H1 (cell line): ENCODE measurements around the gene OLFM3. TPM values are rescaled to one million over a fixed set of nuclear protein-coding genes. Genes with fewer than 3 reads are reported as not detected.

Experiments
- CTCF ChIA-PET: fragments of 300-600 bp; sonication (Branson Sonifier 250); formaldehyde crosslinking; loops from one replicate; lab custom pipeline; 2021; ENCODE audit not compliant: partially characterized antibody; lab: Charles Lee
- POLR2A ChIA-PET: fragments of 300-600 bp; sonication (Branson Sonifier 250); formaldehyde crosslinking; loops from one replicate; lab custom pipeline; 2021; ENCODE audit warnings: inconsistent platforms; ENCODE audit not compliant: partially characterized antibody; lab: Charles Lee
- DNase-seq, 2 experiments: peaks; one replicate each; pipeline versions ENCODE4 v3.0.0 to v3.0.0-alpha.2; 2010 to 2022; ENCODE audit warnings: low spot score in 2 of 2, low read depth in 1 of 2, mixed read lengths in 1 of 2
- FAIRE-seq: peaks from 2 replicates; lab custom pipeline; 2011; peaks lifted over from hg19 to GRCh38; lab: Jason Lieb, UNC
- H2AFZ ChIP-seq: 2 replicates; pipeline ENCODE4 v1.8.1; 2012; ENCODE audit warnings: low read length, inconsistent platforms
- H2AK5ac ChIP-seq: 2 replicates; pipeline ENCODE4 v1.6.1; 2013; ENCODE audit warnings: low read depth, low read length
- H2BK120ac ChIP-seq: replicated peaks from 2 replicates; pipeline ENCODE3; 2013; ENCODE audit warnings: low read depth, low read length, inconsistent platforms
- H2BK12ac ChIP-seq: 2 replicates; pipeline ENCODE4 v1.6.1; 2013; ENCODE audit warnings: low read depth, low read length
- H2BK15ac ChIP-seq: 2 replicates; pipeline ENCODE4 v1.6.1; 2013; ENCODE audit warnings: low read length
- H2BK20ac ChIP-seq: 2 replicates; pipeline ENCODE4 v1.6.1; 2013; ENCODE audit warnings: low read length
- H2BK5ac ChIP-seq: 2 replicates; pipeline ENCODE4 v1.6.1; 2013; ENCODE audit warnings: low read depth, low read length
- H3K14ac ChIP-seq: 2 replicates; pipeline ENCODE4 v1.6.1; 2013; ENCODE audit warnings: inconsistent platforms; ENCODE audit not compliant: insufficient read length
- H3K18ac ChIP-seq: 2 replicates; pipeline ENCODE4 v1.6.1; 2013; ENCODE audit warnings: low read length; ENCODE audit errors: extremely low read depth
- H3K23ac ChIP-seq: 2 replicates; pipeline ENCODE4 v1.6.1; 2013; ENCODE audit warnings: inconsistent platforms; ENCODE audit not compliant: insufficient read length
- H3K23me2 ChIP-seq: 2 replicates; pipeline ENCODE4 v1.6.1; 2013; ENCODE audit warnings: low read depth, low read length
- H3K27ac ChIP-seq: 2 replicates; pipeline ENCODE4 v1.6.1; 2011; ENCODE audit warnings: low read depth, low read length, inconsistent platforms
- H3K27me3 ChIP-seq, 4 experiments: replicated peaks in 1 of 4; 1 replicate in 1 of 4; 2 replicates in 3 of 4; pipeline versions ENCODE4 v1.6.1 to v1.8.1; 2011 to 2013; ENCODE audit warnings: low read length in 3 of 4, mild to moderate bottlenecking in 3 of 4, inconsistent platforms in 2 of 4, mixed read lengths in 2 of 4, moderate library complexity in 1 of 4; ENCODE audit not compliant: control insufficient read depth in 3 of 4, insufficient read depth in 3 of 4; ENCODE audit errors: extremely low read depth in 1 of 4
- H3K36me3 ChIP-seq, 4 experiments: 2 replicates each; pipeline versions ENCODE4 v1.6.1 to v1.8.1; 2011 to 2013; ENCODE audit warnings: mild to moderate bottlenecking in 4 of 4, low read length in 3 of 4, moderate library complexity in 2 of 4, control low read depth in 1 of 4, inconsistent platforms in 1 of 4; ENCODE audit not compliant: insufficient read depth in 4 of 4, control insufficient read depth in 2 of 4
- H3K4ac ChIP-seq: replicated peaks from 2 replicates; pipeline ENCODE3; 2013; ENCODE audit warnings: low read length, low read depth, mixed read lengths, inconsistent platforms; ENCODE audit not compliant: insufficient read length
- H3K4me1 ChIP-seq, 4 experiments: replicated peaks in 1 of 4; 1 replicate in 1 of 4; 2 replicates in 3 of 4; pipeline versions ENCODE4 v1.6.1 to v1.8.1; 2011 to 2013; ENCODE audit warnings: low read length in 3 of 4, inconsistent platforms in 2 of 4, mixed read lengths in 1 of 4; ENCODE audit not compliant: insufficient read depth in 4 of 4, control insufficient read depth in 3 of 4
- H3K4me2 ChIP-seq, 2 experiments: 2 replicates each; pipeline versions ENCODE4 v1.6.1 to v1.8.1; 2011 to 2013; ENCODE audit warnings: low read depth in 2 of 2, low read length in 2 of 2, control low read depth in 1 of 2, inconsistent platforms in 1 of 2, mild to moderate bottlenecking in 1 of 2; ENCODE audit not compliant: insufficient read depth in 1 of 2
- H3K4me3 ChIP-seq, 4 experiments: fragments of 200-600, 300-600 bp in 1 of 4; sonication (generic), shearing (Covaris generic), sonication (Bioruptor Twin) in 1 of 4; 2 replicates each; pipeline versions ENCODE4 v1.5.1 to v1.8.1; 2011 to 2016; ENCODE audit warnings: low read length in 4 of 4, low read depth in 3 of 4, control low read depth in 2 of 4, inconsistent platforms in 2 of 4, mild to moderate bottlenecking in 2 of 4, mixed read lengths in 1 of 4, moderate library complexity in 1 of 4; ENCODE audit not compliant: insufficient read depth in 2 of 4; ENCODE audit errors: extremely low read depth in 1 of 4
- H3K56ac ChIP-seq: replicated peaks from 2 replicates; pipeline ENCODE3; 2013; ENCODE audit warnings: low read depth, mild to moderate bottlenecking, mixed read lengths, low read length, inconsistent platforms; ENCODE audit not compliant: insufficient read length
- H3K79me1 ChIP-seq: 2 replicates; pipeline ENCODE4 v1.6.1; 2013; ENCODE audit warnings: low read depth, low read length, control low read depth
- H3K79me2 ChIP-seq, 2 experiments: 2 replicates each; pipeline versions ENCODE4 v1.6.1 to v1.8.1; 2012 to 2013; ENCODE audit warnings: low read length in 2 of 2, mild to moderate bottlenecking in 2 of 2, inconsistent platforms in 1 of 2; ENCODE audit not compliant: insufficient read depth in 2 of 2, control insufficient read depth in 1 of 2
- H3K9ac ChIP-seq, 4 experiments: replicated peaks in 1 of 4; 1 replicate in 1 of 4; 2 replicates in 3 of 4; pipeline versions ENCODE4 v1.6.1 to v1.8.1; 2011 to 2013; ENCODE audit warnings: low read depth in 3 of 4, low read length in 3 of 4, control low read depth in 2 of 4, mild to moderate bottlenecking in 2 of 4, moderate library complexity in 2 of 4, inconsistent platforms in 1 of 4; ENCODE audit errors: extremely low read depth in 1 of 4
- H3K9me3 ChIP-seq, 2 experiments: 2 replicates each; pipeline versions ENCODE4 v1.6.1 to v1.8.1; 2012 to 2013; ENCODE audit warnings: mild to moderate bottlenecking in 2 of 2, moderate library complexity in 2 of 2, control low read depth in 1 of 2, inconsistent platforms in 1 of 2, low read depth in 1 of 2, low read length in 1 of 2, mixed read lengths in 1 of 2; ENCODE audit not compliant: insufficient read depth in 2 of 2
- H4K20me1 ChIP-seq, 2 experiments: replicated peaks in 1 of 2; 2 replicates each; pipeline versions ENCODE3 to v1.8.1; 2011 to 2013; ENCODE audit warnings: inconsistent platforms in 2 of 2, low read length in 2 of 2, mild to moderate bottlenecking in 1 of 2; ENCODE audit not compliant: insufficient read depth in 2 of 2, control insufficient read depth in 1 of 2
- H4K5ac ChIP-seq: 2 replicates; pipeline ENCODE4 v1.6.1; 2013; ENCODE audit warnings: low read length, low read depth, mixed read lengths, inconsistent platforms; ENCODE audit not compliant: insufficient read length
- H4K8ac ChIP-seq: 2 replicates; pipeline ENCODE4 v1.8.0; 2013; ENCODE audit warnings: mild to moderate bottlenecking, moderate library complexity, low read length, inconsistent platforms; ENCODE audit not compliant: insufficient read depth; ENCODE audit errors: extremely low read depth
- H4K91ac ChIP-seq: replicated peaks from 2 replicates; pipeline ENCODE3; 2013; ENCODE audit warnings: low read length, mixed read lengths, inconsistent platforms; ENCODE audit not compliant: insufficient read length
- CEBPB ChIP-seq: IDR thresholded peaks from 2 replicates; pipeline ENCODE4 v1.6.1; 2012; ENCODE audit warnings: low read depth, low read length
- RBBP5 ChIP-seq: IDR thresholded peaks from 2 replicates; pipeline ENCODE4 v1.7.1; 2012; ENCODE audit warnings: low read depth, mild to moderate bottlenecking, inconsistent platforms, low read length, moderate library complexity, borderline replicate concordance
- WGBS, 2 experiments: shearing (Covaris generic) in 1 of 2; methylation state at CpG; one replicate each; pipeline versions ENCODE4 v1.1.6 to v1.1.7; 2013 to 2015; ENCODE audit warnings: low lambda C conversion rate in 2 of 2, mixed read lengths in 2 of 2, inconsistent platforms in 1 of 2, low coverage in 1 of 2, missing lambda C conversion rate in 1 of 2; ENCODE audit not compliant: insufficient replicate concordance in 2 of 2, insufficient coverage in 1 of 2, insufficient read length in 1 of 2; ENCODE audit errors: extremely low coverage in 1 of 2, missing lambda C conversion rate in 1 of 2; 5-methylcytosine and 5-hydroxymethylcytosine counted together
- polyA plus RNA-seq, 7 experiments: library from polyadenylated mRNA; depleted of rRNA in 3 of 7; stranded (reverse) in 5 of 7; unstranded in 2 of 7; fragments of >200 nt in 5 of 7; fragments of 200-250 nt in 2 of 7; gene quantifications; 1 replicate in 5 of 7; 2 replicates in 1 of 7; 4 replicates in 1 of 7; pipeline versions ENCODE4 v1.2.1 to v1.2.3, GENCODE V29; 2011 to 2013; ENCODE audit warnings: missing spikeins in 2 of 7, mixed read lengths in 2 of 7
- total RNA-seq: library from RNA; stranded (reverse); fragmentation: NEBNext Ultra II Directional; extraction: Animal tissue kit (Norgen Biotek cat#: 25700); gene quantifications from 2 replicates; pipeline ENCODE4 v1.2.1, GENCODE V29; 2021

Gene OLFM3
- total and polyA plus RNA-seq, 2 of the 8 experiments (the other 6 are each of a cell fraction or from before 2014, with no cell fraction given), result 0.30 to 0.32 TPM

DNA sequence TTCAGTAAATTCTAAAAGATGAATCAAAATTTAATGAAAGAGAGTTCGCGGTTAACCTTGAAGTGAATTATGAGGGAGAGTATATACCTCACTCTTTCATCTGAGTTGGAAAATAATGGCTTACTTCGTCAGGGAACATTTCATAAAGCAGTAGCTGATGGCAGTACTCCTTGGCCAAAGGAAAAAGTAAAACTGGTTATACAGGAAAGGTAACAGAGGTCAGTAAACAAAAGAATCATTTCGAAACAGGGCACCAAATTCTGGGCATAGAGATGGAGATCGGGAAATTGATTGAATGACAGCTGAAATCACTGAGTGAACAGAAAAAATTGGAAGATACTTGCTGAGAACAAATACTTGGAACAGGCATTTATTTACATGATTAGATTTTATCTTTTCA is 199.0 kb downstream of the OLFM3 start:
- Histone ChIP-seq H3K79me1 (no peaks in the 10 kb centered on the region), H3K4me1 (no peaks in the 10 kb centered on the region), H3K18ac (no peak overlapping the region), H3K36me3 (no peaks in the 10 kb centered on the region; a peak in 1 of 8 replicates), H2BK120ac (no peak overlapping the region), H3K27me3 (no peaks in the 10 kb centered on the region), H3K23me2 (no peaks in the 10 kb centered on the region), H3K27ac (no peak overlapping the region), H3K79me2 (no peaks in the 10 kb centered on the region), H3K23ac (no peak overlapping the region), H3K4me3 (no peak overlapping the region), H4K91ac (no peak overlapping the region), H3K4ac (no peak overlapping the region), H3K56ac (no peak overlapping the region), H2AK5ac (no peak overlapping the region), H4K20me1 (no peaks in the 10 kb centered on the region), H2BK20ac (no peak overlapping the region), H4K8ac (no peak overlapping the region), H2BK5ac (no peak overlapping the region), H3K14ac (no peak overlapping the region), H2BK15ac (no peak overlapping the region), H3K4me2 (no peak overlapping the region), H3K9me3 (no peaks in the 10 kb centered on the region), H4K5ac (no peak overlapping the region), H2AFZ (no peak overlapping the region), H3K9ac (no peak overlapping the region), H2BK12ac (no peak overlapping the region)
- DNase-seq, result no peak
- TF ChIP-seq RBBP5, result no peak
- 0 out of 2 replicates have a peak, but pooled peaks have one; percentile 3 for TF ChIP-seq CEBPB
- CTCF ChIA-PET, result interaction anchor here (1.0 kb wide), 1 partner anchor 360 kb away, joined by 3 read pairs; no protein-coding TSS in a partner anchor
- no peak for FAIRE-seq
- WGBS, 2 experiments, result 90% methylated on average over 5 of the region's 5 CpGs; no CpG with 5 or more reads in 1 of the 2 experiments
- POLR2A ChIA-PET, result no interaction called here
